Mesothelial cell of epicardium (in vitro differentiated cells): ENCODE results near the gene SLC36A1. TPM values are rescaled to one million over a fixed set of nuclear protein-coding genes. Genes with fewer than 3 reads are reported as not detected.

ENCODE experiments used
- DNase-seq, 2 experiments: peaks; one replicate each; pipeline ENCODE4 v3.0.0; 2021; ENCODE audit warnings: low spot score in 2 of 2; ENCODE audit not compliant: unreplicated experiment in 2 of 2
- H3K27ac Mint-ChIP-seq: 2 replicates; pipeline ENCODE4 v1.8.0; 2021; ENCODE audit warnings: mixed read lengths
- H3K27me3 Mint-ChIP-seq: 2 replicates; pipeline ENCODE4 v1.8.0; 2021; ENCODE audit warnings: low read depth, mixed read lengths
- H3K36me3 Mint-ChIP-seq: 2 replicates; pipeline ENCODE4 v1.8.0; 2021; ENCODE audit warnings: mixed read lengths
- H3K4me1 Mint-ChIP-seq: 2 replicates; pipeline ENCODE4 v1.8.0; 2021; ENCODE audit warnings: mixed read lengths
- H3K4me3 Mint-ChIP-seq: 2 replicates; pipeline ENCODE4 v1.8.0; 2021; ENCODE audit warnings: mild to moderate bottlenecking, moderate library complexity, mixed read lengths
- H3K9me3 Mint-ChIP-seq: 2 replicates; pipeline ENCODE4 v1.8.0; 2021; ENCODE audit warnings: mixed read lengths
- microRNA-seq: library from miRNA; unstranded; fragments of <30 nt; microRNA quantifications from one replicate; pipeline ENCODE4 v1.2.0, GENCODE V29; 2021; ENCODE audit warnings: inconsistent platforms, mixed read lengths
- total RNA-seq: library from RNA; stranded (reverse); gene quantifications from 3 replicates; pipeline ENCODE4 v1.2.1, GENCODE V29; 2021
- TF ChIP-seq, protein P1 (sequence below): fragments of 200-600 bp; sonication (generic); IDR thresholded peaks from one replicate; pipeline ENCODE4 v1.5.0; 2021; ENCODE audit warnings: antibody characterized with exemption; ENCODE audit not compliant: unreplicated experiment

The SLC36A1 gene
- total RNA-seq, 1 donor from 2014 or later, result 14.7 TPM

DNA sequence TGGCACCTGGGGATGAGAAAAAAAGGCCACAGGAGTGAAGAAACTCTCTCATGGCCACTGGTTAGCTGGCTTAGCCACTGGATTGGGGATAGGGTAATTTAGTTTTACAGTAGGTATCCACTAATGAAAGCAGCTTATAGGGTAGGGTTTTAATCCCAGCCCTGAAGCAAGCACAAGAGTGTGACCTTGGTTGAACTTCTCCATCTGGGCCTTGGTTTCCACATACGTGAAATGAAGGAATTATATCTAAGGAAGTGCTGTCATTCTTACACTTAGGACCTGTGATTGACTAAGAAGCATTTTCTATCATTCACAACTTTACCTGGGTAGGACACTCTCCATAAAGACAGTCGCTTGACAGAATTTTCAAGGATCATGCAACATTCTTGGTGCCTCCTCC, 94.2 kb downstream of the SLC36A1 start:
- Mint-ChIP-seq H3K4me3 (no peak overlapping the region), H3K9me3 (no peaks in the 10 kb centered on the region), H3K36me3 (peaks cover 3% of the 10 kb centered on the region), H3K27ac (no peak overlapping the region), H3K27me3 (no peaks in the 10 kb centered on the region), H3K4me1 (peaks cover 2% of the 10 kb centered on the region)
- no peak for DNase-seq
- TF ChIP-seq, protein P1, sequence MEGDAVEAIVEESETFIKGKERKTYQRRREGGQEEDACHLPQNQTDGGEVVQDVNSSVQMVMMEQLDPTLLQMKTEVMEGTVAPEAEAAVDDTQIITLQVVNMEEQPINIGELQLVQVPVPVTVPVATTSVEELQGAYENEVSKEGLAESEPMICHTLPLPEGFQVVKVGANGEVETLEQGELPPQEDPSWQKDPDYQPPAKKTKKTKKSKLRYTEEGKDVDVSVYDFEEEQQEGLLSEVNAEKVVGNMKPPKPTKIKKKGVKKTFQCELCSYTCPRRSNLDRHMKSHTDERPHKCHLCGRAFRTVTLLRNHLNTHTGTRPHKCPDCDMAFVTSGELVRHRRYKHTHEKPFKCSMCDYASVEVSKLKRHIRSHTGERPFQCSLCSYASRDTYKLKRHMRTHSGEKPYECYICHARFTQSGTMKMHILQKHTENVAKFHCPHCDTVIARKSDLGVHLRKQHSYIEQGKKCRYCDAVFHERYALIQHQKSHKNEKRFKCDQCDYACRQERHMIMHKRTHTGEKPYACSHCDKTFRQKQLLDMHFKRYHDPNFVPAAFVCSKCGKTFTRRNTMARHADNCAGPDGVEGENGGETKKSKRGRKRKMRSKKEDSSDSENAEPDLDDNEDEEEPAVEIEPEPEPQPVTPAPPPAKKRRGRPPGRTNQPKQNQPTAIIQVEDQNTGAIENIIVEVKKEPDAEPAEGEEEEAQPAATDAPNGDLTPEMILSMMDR, result no peak

Small RNA genes lying within 50 kb of the gene (microRNA-seq; reads per million reads assigned to microRNA genes)
- gene MIR6499, result not detected

Other genes with a start within 250 kb of the SLC36A1 start
- 4.7 to 5.5 TPM (median 4.8 TPM) in 3 replicates for gene CCDC69, start 223.5 kb upstream of the SLC36A1 start, total RNA-seq
- gene GM2A, start 194.4 kb upstream of the SLC36A1 start, total RNA-seq, result 41.8 to 42.9 TPM (median 42.7 TPM) in 3 replicates
- not detected in 3 replicates for gene SLC36A3, start 143.8 kb upstream of the SLC36A1 start, total RNA-seq
- not detected in 3 replicates for gene SLC36A2, start 100.0 kb upstream of the SLC36A1 start, total RNA-seq
- gene FAT2, start 143.7 kb downstream of the SLC36A1 start, total RNA-seq, result 2.5 to 2.8 TPM (median 2.8 TPM) in 3 replicates
- gene SPARC, start 239.3 kb downstream of the SLC36A1 start, total RNA-seq, result 2,843 to 2,896 TPM (median 2,890 TPM) in 3 replicates